Activated CD8-positive, alpha-beta T cell treated with anti-CD3 and anti-CD28 coated beads for 36 hours (primary cell): ENCODE measurements around the gene ASIC1. TPM values are rescaled to one million over a fixed set of nuclear protein-coding genes. Genes with fewer than 3 reads are reported as not detected.
A peak's percentile ranks its signal among the peaks of the same experiment; 100 is the strongest.

Experiments
- ATAC-seq: fragments of 200-7000 bp; cut with Tn5 transposase; one replicate; pipeline ENCODE4 v1.10.0; 2021; ENCODE audit warnings: mild to moderate bottlenecking, moderate library complexity
- CTCF ChIA-PET: fragments of 350-600 bp; sonication (Branson Sonifier 250); formaldehyde crosslinking; loops from one replicate; lab custom pipeline; 2021; ENCODE audit warnings: antibody characterized with exemption; lab: Charles Lee
- POLR2A ChIA-PET: fragments of 350-600 bp; sonication (Branson Sonifier 250); formaldehyde crosslinking; loops from one replicate; lab custom pipeline; 2021; ENCODE audit warnings: antibody characterized with exemption; lab: Charles Lee
- DNase-seq: peaks from one replicate; pipeline ENCODE4 v3.0.0-alpha.2; 2020
- H3K27ac Mint-ChIP-seq: one replicate; pipeline ENCODE4 v1.8.0; 2021; ENCODE audit warnings: mild to moderate bottlenecking, mixed read lengths
- H3K27me3 Mint-ChIP-seq: one replicate; pipeline ENCODE4 v1.8.0; 2021; ENCODE audit warnings: mixed read lengths
- H3K36me3 Mint-ChIP-seq: one replicate; pipeline ENCODE4 v1.8.0; 2021; ENCODE audit warnings: low read depth, mixed read lengths
- H3K4me1 Mint-ChIP-seq: one replicate; pipeline ENCODE4 v1.8.0; 2021; ENCODE audit warnings: low read depth, mixed read lengths
- H3K4me3 Mint-ChIP-seq: one replicate; pipeline ENCODE4 v1.8.0; 2021; ENCODE audit warnings: mild to moderate bottlenecking, moderate library complexity, mixed read lengths
- H3K9me3 Mint-ChIP-seq: one replicate; pipeline ENCODE4 v1.8.0; 2021; ENCODE audit warnings: mixed read lengths
- CTCF ChIP-seq: fragments of 200-600 bp; IDR thresholded peaks from one replicate; pipeline ENCODE4 v1.8.0; 2022; ENCODE audit warnings: antibody characterized with exemption, mild to moderate bottlenecking
- intact Hi-C: fragments of 100-400 bp; cut with micrococcal nuclease; formaldehyde crosslinking; loops from one replicate; pipeline ENCODE4 v1.10.0; 2022
- total RNA-seq, 2 experiments: library from RNA; stranded (reverse); gene quantifications; one replicate each; pipeline ENCODE4 v1.2.3, GENCODE V29; 2021

Gene ASIC1
- total RNA-seq, 2 experiments from 2014 or later = 14.3 to 17.3 TPM

- TF ChIP-seq CTCF = no peak
- H3K4me3 Mint-ChIP-seq = no peak overlapping the region
- ChIA-PET CTCF (interaction anchor here (1.2 to 4.8 kb wide), 2 partner anchors 14 to 85 kb away, joined by 3 to 123 read pairs; no protein-coding TSS in a partner anchor), POLR2A (no interaction called here)
- H3K9me3 Mint-ChIP-seq = no peaks in the 10 kb centered on the region
- H3K4me1 Mint-ChIP-seq = peaks cover 16% of the 10 kb centered on the region
- DNase-seq (no peak), ATAC-seq (no peak)
- peaks cover 43% of the 10 kb centered on the region for H3K27me3 Mint-ChIP-seq
- intact Hi-C loops = no loop called here
- no peak overlapping the region for H3K27ac Mint-ChIP-seq
- no peaks in the 10 kb centered on the region for H3K36me3 Mint-ChIP-seq
Observed at GRCh38 chr12:50052544-50052943, 4.9 kb upstream of the ASIC1 start.

- intact Hi-C loops = no loop called here
- peaks cover 16% of the 10 kb centered on the region for H3K4me1 Mint-ChIP-seq
- no peaks in the 10 kb centered on the region for H3K9me3 Mint-ChIP-seq
- POLR2A ChIA-PET = no interaction called here
- ATAC-seq (no peak), DNase-seq (no peak)
- no peak overlapping the region for H3K27ac Mint-ChIP-seq
- H3K27me3 Mint-ChIP-seq = peaks cover 43% of the 10 kb centered on the region
- no peak overlapping the region for H3K4me3 Mint-ChIP-seq
- no peak for TF ChIP-seq CTCF
- CTCF ChIA-PET = interaction anchor here (1.2 to 4.8 kb wide), 2 partner anchors 14 to 85 kb away, joined by 3 to 123 read pairs; no protein-coding TSS in a partner anchor
- no peaks in the 10 kb centered on the region for H3K36me3 Mint-ChIP-seq
Observed at GRCh38 chr12:50052964-50053363, 4.4 kb upstream of the ASIC1 start.

GRCh38 chr12:50053583-50053982, 3.8 kb upstream of the ASIC1 start:
- H3K36me3 Mint-ChIP-seq = no peaks in the 10 kb centered on the region
- no peak overlapping the region for H3K4me3 Mint-ChIP-seq
- no peak overlapping the region for H3K27ac Mint-ChIP-seq
- intact Hi-C loops = no loop called here
- no peak for ATAC-seq
- no peak for TF ChIP-seq CTCF
- H3K4me1 Mint-ChIP-seq = peaks cover 18% of the 10 kb centered on the region
- peaks cover 42% of the 10 kb centered on the region for H3K27me3 Mint-ChIP-seq
- no peaks in the 10 kb centered on the region for H3K9me3 Mint-ChIP-seq
- POLR2A ChIA-PET = interaction anchor here (0.9 kb wide), 1 partner anchor 86 kb away, joined by 4 read pairs; no protein-coding TSS in a partner anchor
- CTCF ChIA-PET = interaction anchor here (1.2 to 4.8 kb wide), 2 partner anchors 15 to 86 kb away, joined by 3 to 123 read pairs; no protein-coding TSS in a partner anchor
- no peak for DNase-seq

GRCh38 chr12:50055831-50056638, 1.4 kb upstream of the ASIC1 start:
- intact Hi-C loops = loop anchor here (2.0 to 5.0 kb wide), 2 partner anchors 17 to 89 kb away; no protein-coding TSS in a partner anchor
- peak overlapping the region; percentile 39 for H3K27ac Mint-ChIP-seq
- DNase-seq (peak; percentile 74), ATAC-seq (peak; percentile 46)
- peak; percentile 98 for TF ChIP-seq CTCF
- H3K4me1 Mint-ChIP-seq = peaks cover 41% of the 10 kb centered on the region
- H3K4me3 Mint-ChIP-seq = peak overlapping the region; percentile 45
- ChIA-PET CTCF (interaction anchor here (0.7 to 4.8 kb wide), 35 partner anchors 8 to 408 kb away, joined by 3 to 123 read pairs (median 4); partner anchors contain the start of genes RACGAP1 and SMARCD1), POLR2A (interaction anchor here (1.3 to 2.2 kb wide), 2 partner anchors 13 to 17 kb away, joined by 3 to 9 read pairs; no protein-coding TSS in a partner anchor)
- peaks cover 11% of the 10 kb centered on the region for H3K36me3 Mint-ChIP-seq
- H3K9me3 Mint-ChIP-seq = no peaks in the 10 kb centered on the region
- H3K27me3 Mint-ChIP-seq = peaks cover 28% of the 10 kb centered on the region
